Coronary artery (tissue), 2 donors: ENCODE measurements around the gene CD209.

Source experiments
- DNase-seq: peaks from one replicate; pipeline ENCODE4 v3.0.0-alpha.2; 2017; ENCODE audit warnings: low spot score
- H3K27ac ChIP-seq, 2 donors: fragments of 200-600 bp; sonication (generic); one replicate each; pipeline ENCODE4 v1.5.1; 2016 to 2019
- H3K4me3 ChIP-seq: fragments of 200-600 bp; sonication (generic); 2 replicates; pipeline ENCODE4 v1.5.1; 2016; ENCODE audit warnings: mild to moderate bottlenecking, moderate library complexity
- TF ChIP-seq, protein P1 (sequence below): fragments of 200-600 bp; sonication (generic); IDR thresholded peaks from one replicate; pipeline ENCODE4 v1.5.1; 2019; ENCODE audit warnings: antibody characterized with exemption

CD209 gene

GRCh38 chr19:7705387-7706187 lies 41.7 kb downstream of the CD209 start:
- TF ChIP-seq, protein P1, sequence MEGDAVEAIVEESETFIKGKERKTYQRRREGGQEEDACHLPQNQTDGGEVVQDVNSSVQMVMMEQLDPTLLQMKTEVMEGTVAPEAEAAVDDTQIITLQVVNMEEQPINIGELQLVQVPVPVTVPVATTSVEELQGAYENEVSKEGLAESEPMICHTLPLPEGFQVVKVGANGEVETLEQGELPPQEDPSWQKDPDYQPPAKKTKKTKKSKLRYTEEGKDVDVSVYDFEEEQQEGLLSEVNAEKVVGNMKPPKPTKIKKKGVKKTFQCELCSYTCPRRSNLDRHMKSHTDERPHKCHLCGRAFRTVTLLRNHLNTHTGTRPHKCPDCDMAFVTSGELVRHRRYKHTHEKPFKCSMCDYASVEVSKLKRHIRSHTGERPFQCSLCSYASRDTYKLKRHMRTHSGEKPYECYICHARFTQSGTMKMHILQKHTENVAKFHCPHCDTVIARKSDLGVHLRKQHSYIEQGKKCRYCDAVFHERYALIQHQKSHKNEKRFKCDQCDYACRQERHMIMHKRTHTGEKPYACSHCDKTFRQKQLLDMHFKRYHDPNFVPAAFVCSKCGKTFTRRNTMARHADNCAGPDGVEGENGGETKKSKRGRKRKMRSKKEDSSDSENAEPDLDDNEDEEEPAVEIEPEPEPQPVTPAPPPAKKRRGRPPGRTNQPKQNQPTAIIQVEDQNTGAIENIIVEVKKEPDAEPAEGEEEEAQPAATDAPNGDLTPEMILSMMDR = no peak
- no peak overlapping the region for H3K4me3 ChIP-seq
- DNase-seq = no peak
- H3K27ac ChIP-seq = peak overlapping the region in 1 of 2 donors; percentile 74

- H3K27ac ChIP-seq = no peak overlapping the region
- DNase-seq = no peak
- TF ChIP-seq, protein P1 = no peak
Observed at GRCh38 chr19:7704280-7705060, 42.9 kb downstream of the CD209 start.

DNA sequence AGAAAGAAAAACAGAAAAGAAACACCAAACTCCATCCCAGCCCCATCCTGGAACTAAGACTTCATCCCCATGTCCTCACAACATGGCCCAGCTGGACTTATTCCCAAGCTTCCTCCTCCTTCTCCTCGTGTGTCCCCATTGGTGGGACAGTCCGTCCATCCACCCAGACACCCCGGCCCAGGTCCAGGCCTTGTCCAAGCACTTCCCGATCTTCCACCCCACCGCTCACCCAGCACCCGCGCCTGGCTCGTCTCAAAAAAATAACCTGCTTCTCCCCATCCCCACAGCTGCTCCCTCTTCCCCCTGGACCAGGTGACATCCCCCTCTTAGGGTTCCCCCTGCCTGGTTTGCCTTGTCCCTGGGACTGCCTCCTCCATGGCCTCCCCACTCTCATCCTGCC lies 44.0 kb downstream of the CD209 start:
- DNase-seq = no peak
- Histone ChIP-seq H3K27ac (no peak overlapping the region), H3K4me3 (no peak overlapping the region)
- TF ChIP-seq, protein P1 = no peak

More at GRCh38 chr19:7704280-7705060, 42.9 kb downstream of the CD209 start:
- H3K4me3 ChIP-seq = no peak overlapping the region

- H3K4me3 ChIP-seq = no peak within 1 kb of the TSS
Observed at GRCh38 chr19:7701654-7702457, 45.5 kb downstream of the CD209 start, which contains the start of gene FCER2. Gene FCER2, minus strand, starts transcription at chr19:7702131. Its CDS starts 2,371 bp downstream, at chr19:7699760.

GRCh38 chr19:7701049-7701653 lies 46.2 kb downstream of the CD209 start:
- Histone ChIP-seq H3K27ac (no peak overlapping the region), H3K4me3 (no peak overlapping the region)
- DNase-seq = no peak
- TF ChIP-seq, protein P1 = no peak

More at GRCh38 chr19:7701654-7702457, 45.5 kb downstream of the CD209 start, which contains the start of gene FCER2:
- H3K27ac ChIP-seq = no peak within 1 kb of the TSS
- no peak for DNase-seq
- TF ChIP-seq, protein P1 = no peak
